GM13976 (cell line): Measurements from ENCODE around the gene RASAL2.

ENCODE experiments used
- DNase-seq: peaks from one replicate; pipeline ENCODE4 v3.0.0; 2012; ENCODE audit warnings: low spot score
- CTCF ChIP-seq: IDR thresholded peaks from 2 replicates; pipeline ENCODE4 v1.5.1; 2012; ENCODE audit warnings: borderline replicate concordance, mild to moderate bottlenecking; ENCODE audit not compliant: insufficient read depth; ENCODE audit errors: extremely low read depth, missing control alignments, control extremely low read depth
- in situ Hi-C: fragments of 300-500 bp; cut with MboI; formaldehyde crosslinking; loops from one replicate; pipeline ENCODE4 v1.12.0; 2022; ENCODE audit warnings: low sequenced_read_pairs, mixed read lengths, inconsistent platforms; ENCODE audit not compliant: unreplicated experiment

The RASAL2 gene

DNA sequence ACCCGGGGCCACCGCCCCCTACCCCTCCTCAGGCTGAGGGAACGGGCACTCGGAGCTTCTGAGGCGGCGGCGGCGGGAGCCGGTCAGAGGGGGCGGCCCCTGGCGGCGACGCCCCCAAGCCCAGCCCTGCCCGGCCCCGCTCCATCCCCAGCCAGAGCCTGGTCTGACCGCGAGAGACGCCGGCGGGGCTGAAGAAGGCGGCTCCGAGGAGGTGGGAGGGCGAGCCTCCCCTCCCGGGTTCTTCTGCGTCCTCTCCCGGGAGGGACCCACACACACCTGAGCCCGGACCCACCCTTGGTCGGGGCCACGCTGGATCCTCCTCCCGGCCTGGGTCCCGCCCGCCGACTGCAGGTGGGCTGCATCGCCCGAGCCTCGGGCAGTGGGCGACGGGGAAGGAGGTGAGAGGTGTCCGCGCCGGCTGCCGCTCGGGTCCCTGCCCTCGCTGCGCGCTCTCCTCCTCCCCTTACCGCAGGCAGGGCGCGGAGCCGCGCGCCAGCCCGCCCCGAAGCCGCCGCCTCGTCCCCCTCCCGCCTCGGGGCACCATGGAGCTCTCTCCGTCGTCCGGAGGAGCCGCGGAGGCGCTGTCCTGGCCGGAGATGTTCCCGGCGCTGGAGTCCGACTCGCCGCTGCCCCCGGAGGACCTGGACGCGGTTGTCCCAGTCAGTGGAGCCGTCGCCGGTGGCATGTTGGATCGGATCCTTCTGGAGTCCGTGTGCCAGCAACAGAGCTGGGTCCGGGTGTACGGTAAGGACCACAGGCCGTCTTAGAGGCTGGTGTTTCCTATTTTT, at the start of gene RASAL2:
TSS of gene RASAL2 (plus strand) at position 154 of the 788 bp plus-strand sequence. CDS start at position 543, 389 bp downstream.
- no peak for TF ChIP-seq CTCF
- peak; percentile 73 for DNase-seq
- in situ Hi-C loops, result no loop called here

- in situ Hi-C loops, result loop anchor here (25.0 kb wide), 1 partner anchor 141 kb away; no protein-coding TSS in a partner anchor
- DNase-seq, result no peak
Observed at GRCh38 chr1:178046591-178047270, 47.2 kb upstream of the RASAL2 start.

GRCh38 chr1:178047403-178048093, 46.4 kb upstream of the RASAL2 start:
- DNase-seq, result no peak
- TF ChIP-seq CTCF, result no peak
- in situ Hi-C loops, result loop anchor here (25.0 kb wide), 1 partner anchor 140 kb away; no protein-coding TSS in a partner anchor

More at GRCh38 chr1:178046591-178047270, 47.2 kb upstream of the RASAL2 start:
- no peak for TF ChIP-seq CTCF

- no peak for TF ChIP-seq CTCF
- no peak for DNase-seq
- in situ Hi-C loops, result loop anchor here (25.0 kb wide), 1 partner anchor 139 kb away; no protein-coding TSS in a partner anchor
Observed at GRCh38 chr1:178048426-178048825, 45.5 kb upstream of the RASAL2 start.

DNA sequence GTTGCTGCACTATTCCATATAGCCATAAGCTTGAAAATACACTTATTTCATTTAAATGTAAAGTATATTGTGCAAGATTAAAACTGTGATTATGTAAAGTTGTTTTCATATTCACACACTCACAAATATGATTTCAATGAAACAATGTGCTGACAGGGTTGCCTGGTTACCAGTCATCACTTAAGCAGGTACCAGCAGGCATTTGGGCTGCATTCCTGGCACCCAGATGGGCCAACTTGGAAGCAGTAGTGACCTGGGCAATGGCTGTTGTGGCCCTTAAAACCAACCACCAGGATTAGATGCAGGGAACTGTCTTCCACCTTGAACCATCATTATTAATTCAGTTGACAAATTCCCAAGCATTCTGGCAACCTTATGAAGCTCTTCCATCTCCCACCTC, 45.0 kb upstream of the RASAL2 start:
- DNase-seq, result no peak
- in situ Hi-C loops, result loop anchor here (25.0 kb wide), 1 partner anchor 138 kb away; no protein-coding TSS in a partner anchor
- no peak for TF ChIP-seq CTCF

- no peak for TF ChIP-seq CTCF
- DNase-seq, result no peak
- in situ Hi-C loops, result no loop called here
Observed at GRCh38 chr1:178050084-178050483, 43.8 kb upstream of the RASAL2 start.
